OCI-LY3 (cell line): ENCODE results near the gene P2RY8.

Experiments used
- H2AFZ ChIP-seq: fragments of 200-600, 300-600 bp; shearing (Covaris generic); 2 replicates; pipeline ENCODE4 v1.6.0; 2014; ENCODE audit warnings: antibody characterized with exemption, low read depth, low read length
- H3K27ac ChIP-seq: fragments of 200-600, 300-600 bp; sonication (generic); 2 replicates; pipeline ENCODE4 v1.5.1; 2014; ENCODE audit warnings: mild to moderate bottlenecking, low read length, moderate library complexity, mixed read lengths
- H3K27me3 ChIP-seq: fragments of 200-600, 300-600 bp; sonication (generic); 2 replicates; pipeline ENCODE4 v1.6.1; 2014; ENCODE audit warnings: low read depth, low read length, mixed read lengths
- H3K36me3 ChIP-seq: fragments of 200-600, 300-600 bp; sonication (generic); replicated peaks from 2 replicates; pipeline ENCODE3; 2014; ENCODE audit warnings: low read depth, low read length, mixed read lengths
- H3K4me1 ChIP-seq: fragments of 300-600, 200-600 bp; sonication (generic); 2 replicates; pipeline ENCODE4 v1.6.1; 2014; ENCODE audit warnings: low read length, mixed read lengths
- H3K4me2 ChIP-seq: fragments of 200-600, 300-600 bp; sonication (generic); 2 replicates; pipeline ENCODE4 v1.6.1; 2014; ENCODE audit warnings: low read length, mixed read lengths
- H3K4me3 ChIP-seq: fragments of 300-600, 200-600 bp; sonication (generic); 2 replicates; pipeline ENCODE4 v1.5.1; 2014; ENCODE audit warnings: antibody characterized with exemption, mild to moderate bottlenecking, low read length, moderate library complexity
- H3K79me2 ChIP-seq: fragments of 300-600, 200-600 bp; shearing (Covaris generic); 2 replicates; pipeline ENCODE4 v1.6.1; 2014; ENCODE audit warnings: mild to moderate bottlenecking, low read length, mixed read lengths
- H3K9ac ChIP-seq: fragments of 300-600, 200-600 bp; shearing (Covaris generic); 2 replicates; pipeline ENCODE4 v1.6.0; 2014; ENCODE audit warnings: mild to moderate bottlenecking, low read length, moderate library complexity
- H3K9me3 ChIP-seq: fragments of 200-600, 300-600 bp; shearing (Covaris generic); 2 replicates; pipeline ENCODE4 v1.6.1; 2014; ENCODE audit warnings: low read length, mixed read lengths; ENCODE audit not compliant: insufficient read depth
- H4K20me1 ChIP-seq: fragments of 200-600, 300-600 bp; sonication (generic); 2 replicates; pipeline ENCODE4 v1.6.1; 2016; ENCODE audit warnings: low read length, mixed read lengths; ENCODE audit not compliant: insufficient read depth
- CTCF ChIP-seq: fragments of 200-600, 300-600 bp; sonication (generic); IDR thresholded peaks from 2 replicates; pipeline ENCODE4 v1.5.1; 2014; ENCODE audit warnings: antibody characterized with exemption, low read length, low read depth
- EZH2phosphoT487 ChIP-seq: fragments of 200-600 bp; shearing (Covaris generic); IDR thresholded peaks from 2 replicates; pipeline ENCODE4 v1.6.1; 2018; ENCODE audit warnings: antibody characterized with exemption, mixed run types, low read depth

Gene P2RY8

GRCh38 chrX:1555370-1555769 is 18.4 kb upstream of the P2RY8 start:
- H3K9me3 ChIP-seq = peaks cover 5% of the 10 kb centered on the region; the same call in 1 of the 2 replicates
- no peak overlapping the region for H3K4me3 ChIP-seq
- H2AFZ ChIP-seq = no peak overlapping the region
- no peak overlapping the region for H3K9ac ChIP-seq
- TF ChIP-seq CTCF (no peak), EZH2phosphoT487 (no peak)
- no peak overlapping the region for H3K4me2 ChIP-seq
- H3K27ac ChIP-seq = no peak overlapping the region
- no peaks in the 10 kb centered on the region for H4K20me1 ChIP-seq
- peaks cover 21% of the 10 kb centered on the region for H3K27me3 ChIP-seq
- H3K4me1 ChIP-seq = peaks cover 17% of the 10 kb centered on the region
- no peaks in the 10 kb centered on the region for H3K36me3 ChIP-seq
- no peaks in the 10 kb centered on the region for H3K79me2 ChIP-seq

GRCh38 chrX:1554469-1555210 is 17.7 kb upstream of the P2RY8 start:
- Histone ChIP-seq H3K4me2 (peak overlapping the region; percentile 20), H3K4me3 (no peak overlapping the region), H3K9ac (no peak overlapping the region), H3K27me3 (peaks cover 21% of the 10 kb centered on the region), H3K36me3 (no peaks in the 10 kb centered on the region), H3K4me1 (peaks cover 22% of the 10 kb centered on the region), H4K20me1 (no peaks in the 10 kb centered on the region), H3K9me3 (peaks cover 5% of the 10 kb centered on the region; the same call in 1 of the 2 replicates), H3K79me2 (no peaks in the 10 kb centered on the region), H3K27ac (no peak overlapping the region), H2AFZ (peak overlapping the region; percentile 66)
- TF ChIP-seq CTCF = no peak
- no peak for TF ChIP-seq EZH2phosphoT487

GRCh38 chrX:1551959-1552546 is 15.1 kb upstream of the P2RY8 start:
- Histone ChIP-seq H3K4me2 (no peak overlapping the region), H3K27me3 (peaks cover 21% of the 10 kb centered on the region), H3K79me2 (no peaks in the 10 kb centered on the region), H3K36me3 (no peaks in the 10 kb centered on the region), H3K9me3 (peaks cover 5% of the 10 kb centered on the region; the same call in 1 of the 2 replicates), H3K4me3 (no peak overlapping the region), H3K27ac (no peak overlapping the region), H4K20me1 (no peaks in the 10 kb centered on the region), H3K9ac (no peak overlapping the region), H3K4me1 (peaks cover 22% of the 10 kb centered on the region), H2AFZ (no peak overlapping the region)
- no peak for TF ChIP-seq EZH2phosphoT487
- TF ChIP-seq CTCF = no peak

GRCh38 chrX:1546691-1547251 is 9.8 kb upstream of the P2RY8 start:
- H3K4me1 ChIP-seq = peaks cover 19% of the 10 kb centered on the region

More at GRCh38 chrX:1546691-1547251, 9.8 kb upstream of the P2RY8 start:
- no peak overlapping the region for H3K4me3 ChIP-seq
- H3K79me2 ChIP-seq = no peaks in the 10 kb centered on the region
- no peak for TF ChIP-seq CTCF
- no peaks in the 10 kb centered on the region for H3K9me3 ChIP-seq
- peaks cover 10% of the 10 kb centered on the region; the same call in 1 of the 2 replicates for H3K27me3 ChIP-seq
- H3K27ac ChIP-seq = no peak overlapping the region
- H3K9ac ChIP-seq = no peak overlapping the region
- H3K36me3 ChIP-seq = peaks cover 3% of the 10 kb centered on the region
- H4K20me1 ChIP-seq = no peaks in the 10 kb centered on the region
- H2AFZ ChIP-seq = no peak overlapping the region
- no peak overlapping the region for H3K4me2 ChIP-seq
